Suprapubic skin (tissue), 3 donors: ENCODE results near the gene ADGRF3.
"Not testable (repeated sequence)": the region's sequence is repeated elsewhere in the genome, so short reads cannot be mapped to it uniquely, and the experiment has no call there.

Experiments
- CTCF ChIP-seq, 2 donors: fragments of 200-600 bp in 1 of 2; fragments of 450-650 bp in 1 of 2; sonication (generic) in 1 of 2; IDR thresholded peaks; one replicate each; pipeline ENCODE4 v1.5.1; 2016 to 2019; ENCODE audit warnings: antibody characterized with exemption in 2 of 2, mild to moderate bottlenecking in 1 of 2, moderate library complexity in 1 of 2
- POLR2A ChIP-seq, 2 donors: fragments of 450-650 bp; IDR thresholded peaks; one replicate each; pipeline ENCODE4 v1.6.1; 2017; ENCODE audit warnings: antibody characterized with exemption in 2 of 2, mild to moderate bottlenecking in 2 of 2, moderate library complexity in 2 of 2

GRCh38 chr2:26354469-26354868, 7.9 kb upstream of the ADGRF3 start:
- not testable (repeated sequence) for TF ChIP-seq CTCF, POLR2A (IDR thresholded peaks at IDR 0.05)
